ENCODE results near the gene TWIST2.

Gene TWIST2

GRCh38 chr2:238875101-238875470 lies 27.2 kb downstream of the TWIST2 start:
- DNase-seq, result no peak

GRCh38 chr2:238875471-238876231 lies 27.8 kb downstream of the TWIST2 start:
- DNase-seq, result no peak

DNA sequence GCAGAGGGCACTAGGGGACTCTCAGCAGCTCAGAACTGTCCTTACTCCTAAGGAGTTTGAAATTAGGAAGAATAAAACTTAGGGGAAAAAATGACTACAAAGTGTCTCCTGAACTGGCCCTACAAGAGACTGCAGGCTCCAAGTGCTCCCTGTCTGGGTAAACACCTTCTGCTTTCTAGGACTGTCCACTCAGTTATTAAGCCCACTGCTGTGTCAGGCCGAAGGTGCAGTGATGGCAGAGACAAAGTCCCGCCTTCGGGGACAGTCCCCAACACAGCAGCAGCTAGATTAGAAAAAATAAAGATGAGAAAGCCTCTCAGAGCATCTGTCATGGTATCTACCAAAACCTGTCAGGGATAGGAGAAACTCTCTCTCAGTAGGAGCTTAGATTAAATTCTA lies 28.3 kb downstream of the TWIST2 start:
- DNase-seq, result no peak

DNA sequence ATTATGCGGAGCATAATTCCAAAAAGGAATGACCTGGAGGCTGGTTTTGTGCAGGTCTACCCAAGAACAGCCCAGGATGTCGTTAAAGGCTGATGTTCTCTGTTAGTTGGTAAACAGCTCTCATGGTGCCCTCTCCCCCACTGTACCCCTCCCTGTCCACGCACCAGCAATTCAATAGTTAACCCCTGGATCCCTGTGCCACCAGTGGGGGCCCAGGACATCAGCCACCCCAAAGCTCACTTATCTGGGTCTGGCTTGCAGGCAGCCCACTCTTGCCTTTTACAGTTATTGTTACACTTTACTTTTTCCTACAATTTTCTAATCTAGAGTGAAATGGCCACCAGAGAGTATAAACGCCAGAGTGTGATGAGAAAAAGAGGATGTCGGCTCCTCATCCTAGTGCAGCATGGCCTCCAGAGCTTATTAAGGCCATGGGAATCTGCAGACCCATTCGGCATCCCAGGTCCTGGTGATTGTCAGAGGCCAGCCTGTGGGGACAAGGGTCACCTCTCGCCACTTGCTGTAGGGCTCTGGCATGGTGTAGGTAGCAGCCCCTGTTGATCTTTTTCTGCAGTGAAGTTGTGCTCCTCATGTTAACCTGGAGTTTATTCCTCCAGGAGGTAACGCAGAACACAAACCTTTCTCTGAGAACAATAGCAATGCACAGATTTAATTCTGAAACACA lies 30.3 kb downstream of the TWIST2 start:
- no peak for DNase-seq

DNA sequence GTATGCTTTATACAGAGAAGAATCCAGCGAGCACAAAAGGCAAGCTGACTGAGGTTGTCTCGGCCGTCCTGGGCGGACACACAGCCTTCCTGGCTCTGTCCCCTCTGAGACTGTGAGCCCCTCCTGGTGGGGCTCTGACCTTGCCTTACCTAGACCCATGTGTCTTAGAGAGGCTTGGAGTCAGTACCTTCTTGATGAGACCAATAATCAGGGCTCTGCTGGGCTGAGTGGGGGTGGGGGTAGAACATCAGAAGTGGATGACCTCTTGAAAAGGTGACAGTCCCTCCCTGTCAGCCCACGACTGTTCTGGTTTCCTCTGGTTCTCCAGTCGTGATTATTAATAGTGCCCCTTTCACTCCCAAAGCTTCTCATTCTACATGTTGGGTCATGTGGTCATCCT lies 31.2 kb downstream of the TWIST2 start:
- no peak for DNase-seq

- no peak for DNase-seq
These were observed 31.9 kb downstream of the TWIST2 start for GRCh38 chr2:238879621-238880377.

DNA sequence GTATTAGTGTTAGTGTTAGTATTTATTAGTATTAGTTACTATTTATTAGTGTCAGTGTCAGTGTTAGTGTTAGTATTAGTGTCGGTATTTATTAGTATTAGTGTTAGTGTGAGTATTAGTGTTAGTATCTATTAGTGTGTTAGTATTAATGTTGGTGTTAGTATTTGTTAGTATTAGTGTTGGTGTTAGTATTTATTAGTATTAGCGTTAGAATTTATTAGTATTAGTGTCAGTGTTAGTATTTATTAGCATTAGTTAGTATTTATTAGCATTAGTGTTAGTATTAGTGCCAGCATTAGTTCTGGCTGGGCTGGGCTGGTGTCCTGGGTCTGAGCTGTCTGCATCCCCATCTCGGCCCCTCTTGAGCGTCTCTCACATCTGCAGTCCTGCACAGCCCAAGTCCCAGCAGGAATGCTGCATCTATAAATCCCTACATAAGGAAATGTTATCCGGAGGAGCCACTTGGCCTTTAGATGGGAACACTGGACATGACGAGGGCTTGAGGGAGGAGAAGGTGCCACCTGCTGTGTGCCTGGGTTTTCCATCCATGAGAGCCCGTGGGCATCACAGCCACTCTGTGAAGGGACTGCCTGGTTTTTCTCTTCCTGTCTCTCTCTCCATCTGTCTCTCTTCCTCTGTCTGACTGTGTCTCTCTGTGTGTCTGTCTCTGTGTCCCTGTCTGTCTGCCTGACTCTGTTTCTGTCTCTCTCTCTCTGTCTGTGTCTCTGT lies 33.6 kb downstream of the TWIST2 start:
- no peak for DNase-seq

DNA sequence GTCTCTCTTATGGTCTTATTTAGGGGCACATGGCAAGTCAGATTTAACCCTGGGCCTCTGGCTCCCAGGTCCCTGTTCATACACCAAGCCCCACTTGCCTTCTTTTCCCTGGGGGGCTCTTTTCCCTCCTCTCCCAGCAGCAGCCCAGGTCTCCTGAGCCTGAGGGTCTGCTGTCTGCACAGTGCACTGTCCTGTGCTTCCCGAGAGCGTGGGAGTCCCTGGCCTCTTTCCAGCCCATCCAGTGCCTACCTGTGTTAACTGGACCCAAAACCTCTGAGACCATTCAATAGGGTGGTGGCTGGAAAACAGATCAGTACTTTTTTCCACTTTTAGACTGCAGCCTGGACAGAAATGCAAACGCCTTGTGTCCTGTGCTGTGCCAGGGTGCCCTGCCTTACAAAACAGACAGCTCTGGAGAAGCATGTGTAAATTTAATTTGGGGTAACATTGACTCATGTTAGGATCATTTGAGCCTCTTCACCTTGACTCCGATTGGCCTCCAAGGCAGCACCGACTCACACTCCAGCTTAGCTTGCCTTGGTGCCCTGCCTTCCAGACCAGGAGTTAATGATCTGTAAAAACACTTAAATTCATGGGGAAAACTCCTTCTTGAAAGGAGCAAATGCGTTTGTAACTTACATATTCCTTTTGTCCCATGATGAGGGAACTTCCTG lies 34.3 kb downstream of the TWIST2 start:
- no peak for DNase-seq

- DNase-seq, result no peak
These were observed 35.6 kb downstream of the TWIST2 start for GRCh38 chr2:238883421-238883901.

DNA sequence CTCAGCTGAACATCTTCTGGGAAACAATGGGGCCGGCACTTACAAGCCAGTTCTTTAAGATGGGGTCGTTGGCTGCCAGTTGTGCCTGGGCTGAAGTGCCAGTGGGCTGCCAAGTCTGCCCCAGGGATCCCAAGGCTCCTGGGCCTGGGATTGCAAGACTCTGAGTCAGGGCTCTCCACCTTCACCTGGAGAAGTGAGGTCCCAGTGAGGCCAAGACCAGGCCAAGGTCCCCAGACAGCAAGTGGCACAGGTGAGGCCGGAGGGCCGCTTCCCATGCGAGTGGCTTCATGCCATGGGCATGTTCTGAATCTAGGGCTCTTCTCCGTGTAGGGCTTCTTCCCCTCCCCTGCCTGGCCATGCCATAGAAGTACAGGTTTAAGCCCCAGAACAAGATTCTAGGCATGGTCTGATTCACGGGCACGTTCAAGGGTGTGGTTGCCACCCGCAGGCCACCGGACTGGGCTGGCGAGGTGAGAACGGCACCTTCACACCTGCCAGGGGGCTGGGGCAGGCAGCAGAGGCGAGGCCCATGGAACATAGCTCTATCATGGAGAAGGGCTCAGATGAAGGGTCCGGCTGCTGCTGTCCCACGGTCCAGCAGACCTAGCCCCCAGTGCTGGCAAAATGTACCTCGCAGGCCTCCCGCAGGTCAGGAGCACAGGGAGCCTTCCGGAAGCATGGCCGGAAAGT lies 36.4 kb downstream of the TWIST2 start:
- no peak for DNase-seq

DNA sequence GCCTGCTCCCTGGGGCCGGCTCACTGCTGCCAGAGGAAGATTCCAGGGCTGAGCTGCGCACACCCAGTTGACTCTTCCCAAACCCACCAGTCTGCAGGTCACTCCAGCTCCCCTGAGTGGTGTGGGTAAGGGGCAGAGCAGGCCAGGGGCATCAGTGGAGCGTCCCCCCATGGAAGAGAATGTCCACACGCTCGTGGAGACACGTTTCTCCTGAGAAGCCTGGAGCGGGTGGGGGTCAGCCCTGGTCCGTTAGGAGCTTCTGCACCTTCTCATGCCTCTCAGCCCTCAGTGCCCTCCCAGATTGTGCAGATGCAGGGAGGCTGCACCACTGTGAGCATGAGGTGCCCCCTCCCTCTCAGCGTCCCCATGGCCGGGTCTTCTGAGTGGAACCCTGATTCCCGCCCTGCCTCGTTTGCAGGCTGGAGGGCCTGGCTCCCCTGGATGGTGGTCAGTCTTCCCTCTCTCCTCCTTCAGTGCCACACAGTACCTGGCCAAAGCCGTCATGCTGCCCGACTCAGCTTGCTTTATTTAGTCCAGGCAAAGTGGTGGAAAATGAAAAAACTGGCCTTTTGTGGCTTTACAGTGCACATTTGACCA lies 37.0 kb downstream of the TWIST2 start:
- DNase-seq, result no peak

GRCh38 chr2:238886453-238887094 lies 38.7 kb downstream of the TWIST2 start:
- DNase-seq, result no peak

DNA sequence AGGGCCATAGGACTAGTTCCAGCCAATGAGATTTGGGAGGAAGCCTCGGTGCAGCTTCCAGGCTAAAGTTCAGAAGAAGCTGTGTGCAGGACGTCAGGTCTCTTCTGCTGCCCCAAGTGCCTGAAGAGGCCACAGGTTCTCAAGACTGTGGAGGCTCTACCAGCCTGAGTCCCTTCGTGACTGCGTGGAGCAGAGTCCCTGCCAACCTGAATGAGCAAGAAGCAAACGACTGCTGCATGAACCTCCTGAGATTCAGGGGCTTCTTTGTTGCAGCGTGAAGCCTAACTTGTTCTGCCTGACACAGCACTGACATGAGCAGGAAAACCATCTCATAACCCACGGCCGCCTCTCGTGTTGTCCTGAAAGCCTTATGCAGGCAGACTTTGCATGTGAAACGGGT lies 39.7 kb downstream of the TWIST2 start:
- no peak for DNase-seq

DNA sequence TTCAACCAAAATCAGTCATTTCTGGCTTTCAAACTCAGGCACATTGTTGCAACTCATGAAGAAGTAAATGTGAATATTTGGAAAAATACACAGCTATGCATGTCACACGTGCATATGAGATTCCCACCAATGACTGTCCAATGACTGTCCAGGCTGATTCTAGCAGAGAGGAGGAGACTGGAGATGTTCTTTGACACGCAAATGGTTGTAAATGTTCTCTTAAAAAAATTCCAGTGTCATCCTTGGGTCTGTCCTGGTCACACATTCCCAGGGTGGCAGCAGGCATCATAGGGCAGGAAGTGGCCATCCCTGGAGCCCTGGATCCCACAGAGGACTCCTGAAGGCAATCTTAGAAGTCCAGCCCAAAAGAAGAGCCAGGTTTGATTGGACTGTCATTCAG lies 40.9 kb downstream of the TWIST2 start:
- no peak for DNase-seq

- DNase-seq, result no peak
These were observed 42.2 kb downstream of the TWIST2 start for GRCh38 chr2:238890131-238890530.

- DNase-seq, result no peak
These were observed 43.0 kb downstream of the TWIST2 start for GRCh38 chr2:238890618-238891456.

DNA sequence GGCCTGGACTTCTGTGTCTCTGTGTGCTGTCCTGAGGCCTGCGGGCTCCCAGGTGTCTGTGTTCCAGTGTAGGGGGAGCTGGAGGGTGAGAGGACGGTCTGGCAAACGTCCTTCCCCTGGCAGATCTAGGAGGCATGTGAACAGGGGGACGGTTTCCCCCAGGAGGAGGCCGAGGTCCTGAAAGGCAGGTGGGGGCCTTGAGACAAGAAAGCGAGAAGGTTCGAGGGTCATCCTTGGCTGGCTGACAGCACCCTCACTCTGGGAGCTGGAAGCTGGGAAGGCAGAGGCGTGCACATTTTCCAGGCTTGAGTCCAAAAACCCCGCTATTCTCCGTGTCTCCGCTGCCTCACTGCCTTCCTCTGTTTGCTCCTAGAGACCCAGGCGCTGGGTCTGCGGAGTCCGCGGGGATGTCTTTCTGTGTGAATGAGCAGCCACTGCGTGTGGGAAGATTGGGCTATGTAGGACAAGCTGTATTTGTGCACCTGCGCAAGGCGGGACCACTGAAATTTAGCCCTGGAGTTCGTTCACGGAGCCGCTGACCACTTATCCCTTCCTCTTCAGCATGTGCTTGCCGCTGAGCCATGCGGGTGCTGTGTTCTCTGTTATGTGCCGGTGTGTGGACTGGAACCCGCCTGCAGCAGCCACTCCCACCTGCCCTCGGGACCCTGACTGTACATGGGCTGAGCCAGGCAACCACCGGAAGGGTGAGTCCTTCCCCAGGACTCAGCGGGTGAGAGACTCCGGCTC lies 43.7 kb downstream of the TWIST2 start:
- DNase-seq, result no peak

DNA sequence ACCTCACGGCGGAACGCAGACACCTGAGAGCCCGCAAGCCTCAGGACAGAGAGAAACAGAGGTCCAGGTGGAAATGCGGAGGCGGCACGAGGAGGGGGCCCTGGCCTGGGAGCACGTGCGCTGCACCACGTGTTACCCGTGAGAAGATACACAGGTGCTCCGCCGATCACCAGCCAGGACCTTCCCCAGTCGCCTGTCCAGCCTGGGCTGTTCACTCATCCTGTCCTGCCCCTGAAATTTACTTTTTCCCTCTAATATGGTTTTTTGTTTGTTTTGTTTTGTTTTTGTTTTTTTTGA lies 44.3 kb downstream of the TWIST2 start:
- DNase-seq, result no peak

GRCh38 chr2:238892796-238893195 lies 44.9 kb downstream of the TWIST2 start:
- DNase-seq, result no peak

Measured in stimulated activated naive CD4-positive, alpha-beta T cell treated with Interleukin-2 at 50 U/mL for 16 hours (primary cell).